H1 (cell line): Measurements from ENCODE around the gene MYO7B. TPM values are rescaled to one million over a fixed set of nuclear protein-coding genes. Genes with fewer than 3 reads are reported as not detected.

ENCODE experiments used
- CTCF ChIA-PET: fragments of 300-600 bp; sonication (Branson Sonifier 250); formaldehyde crosslinking; loops from one replicate; lab custom pipeline; 2021; ENCODE audit not compliant: partially characterized antibody; lab: Charles Lee
- POLR2A ChIA-PET: fragments of 300-600 bp; sonication (Branson Sonifier 250); formaldehyde crosslinking; loops from one replicate; lab custom pipeline; 2021; ENCODE audit warnings: inconsistent platforms; ENCODE audit not compliant: partially characterized antibody; lab: Charles Lee
- DNase-seq, 2 experiments: peaks; one replicate each; pipeline versions ENCODE4 v3.0.0 to v3.0.0-alpha.2; 2010 to 2022; ENCODE audit warnings: low spot score in 2 of 2, low read depth in 1 of 2, mixed read lengths in 1 of 2
- FAIRE-seq: peaks from 2 replicates; lab custom pipeline; 2011; peaks lifted over from hg19 to GRCh38; lab: Jason Lieb, UNC
- H2AFZ ChIP-seq: 2 replicates; pipeline ENCODE4 v1.8.1; 2012; ENCODE audit warnings: low read length, inconsistent platforms
- H2AK5ac ChIP-seq: 2 replicates; pipeline ENCODE4 v1.6.1; 2013; ENCODE audit warnings: low read depth, low read length
- H2BK120ac ChIP-seq: replicated peaks from 2 replicates; pipeline ENCODE3; 2013; ENCODE audit warnings: low read depth, low read length, inconsistent platforms
- H2BK12ac ChIP-seq: 2 replicates; pipeline ENCODE4 v1.6.1; 2013; ENCODE audit warnings: low read depth, low read length
- H2BK15ac ChIP-seq: 2 replicates; pipeline ENCODE4 v1.6.1; 2013; ENCODE audit warnings: low read length
- H2BK20ac ChIP-seq: 2 replicates; pipeline ENCODE4 v1.6.1; 2013; ENCODE audit warnings: low read length
- H2BK5ac ChIP-seq: 2 replicates; pipeline ENCODE4 v1.6.1; 2013; ENCODE audit warnings: low read depth, low read length
- H3K14ac ChIP-seq: 2 replicates; pipeline ENCODE4 v1.6.1; 2013; ENCODE audit warnings: inconsistent platforms; ENCODE audit not compliant: insufficient read length
- H3K18ac ChIP-seq: 2 replicates; pipeline ENCODE4 v1.6.1; 2013; ENCODE audit warnings: low read length; ENCODE audit errors: extremely low read depth
- H3K23ac ChIP-seq: 2 replicates; pipeline ENCODE4 v1.6.1; 2013; ENCODE audit warnings: inconsistent platforms; ENCODE audit not compliant: insufficient read length
- H3K23me2 ChIP-seq: 2 replicates; pipeline ENCODE4 v1.6.1; 2013; ENCODE audit warnings: low read depth, low read length
- H3K27ac ChIP-seq: 2 replicates; pipeline ENCODE4 v1.6.1; 2011; ENCODE audit warnings: low read depth, low read length, inconsistent platforms
- H3K27me3 ChIP-seq, 4 experiments: replicated peaks in 1 of 4; 1 replicate in 1 of 4; 2 replicates in 3 of 4; pipeline versions ENCODE4 v1.6.1 to v1.8.1; 2011 to 2013; ENCODE audit warnings: low read length in 3 of 4, mild to moderate bottlenecking in 3 of 4, inconsistent platforms in 2 of 4, mixed read lengths in 2 of 4, moderate library complexity in 1 of 4; ENCODE audit not compliant: control insufficient read depth in 3 of 4, insufficient read depth in 3 of 4; ENCODE audit errors: extremely low read depth in 1 of 4
- H3K36me3 ChIP-seq, 4 experiments: 2 replicates each; pipeline versions ENCODE4 v1.6.1 to v1.8.1; 2011 to 2013; ENCODE audit warnings: mild to moderate bottlenecking in 4 of 4, low read length in 3 of 4, moderate library complexity in 2 of 4, control low read depth in 1 of 4, inconsistent platforms in 1 of 4; ENCODE audit not compliant: insufficient read depth in 4 of 4, control insufficient read depth in 2 of 4
- H3K4ac ChIP-seq: replicated peaks from 2 replicates; pipeline ENCODE3; 2013; ENCODE audit warnings: low read length, low read depth, mixed read lengths, inconsistent platforms; ENCODE audit not compliant: insufficient read length
- H3K4me1 ChIP-seq, 4 experiments: replicated peaks in 1 of 4; 1 replicate in 1 of 4; 2 replicates in 3 of 4; pipeline versions ENCODE4 v1.6.1 to v1.8.1; 2011 to 2013; ENCODE audit warnings: low read length in 3 of 4, inconsistent platforms in 2 of 4, mixed read lengths in 1 of 4; ENCODE audit not compliant: insufficient read depth in 4 of 4, control insufficient read depth in 3 of 4
- H3K4me2 ChIP-seq, 2 experiments: 2 replicates each; pipeline versions ENCODE4 v1.6.1 to v1.8.1; 2011 to 2013; ENCODE audit warnings: low read depth in 2 of 2, low read length in 2 of 2, control low read depth in 1 of 2, inconsistent platforms in 1 of 2, mild to moderate bottlenecking in 1 of 2; ENCODE audit not compliant: insufficient read depth in 1 of 2
- H3K4me3 ChIP-seq, 4 experiments: fragments of 200-600, 300-600 bp in 1 of 4; sonication (generic), shearing (Covaris generic), sonication (Bioruptor Twin) in 1 of 4; 2 replicates each; pipeline versions ENCODE4 v1.5.1 to v1.8.1; 2011 to 2016; ENCODE audit warnings: low read length in 4 of 4, low read depth in 3 of 4, control low read depth in 2 of 4, inconsistent platforms in 2 of 4, mild to moderate bottlenecking in 2 of 4, mixed read lengths in 1 of 4, moderate library complexity in 1 of 4; ENCODE audit not compliant: insufficient read depth in 2 of 4; ENCODE audit errors: extremely low read depth in 1 of 4
- H3K56ac ChIP-seq: replicated peaks from 2 replicates; pipeline ENCODE3; 2013; ENCODE audit warnings: low read depth, mild to moderate bottlenecking, mixed read lengths, low read length, inconsistent platforms; ENCODE audit not compliant: insufficient read length
- H3K79me1 ChIP-seq: 2 replicates; pipeline ENCODE4 v1.6.1; 2013; ENCODE audit warnings: low read depth, low read length, control low read depth
- H3K79me2 ChIP-seq, 2 experiments: 2 replicates each; pipeline versions ENCODE4 v1.6.1 to v1.8.1; 2012 to 2013; ENCODE audit warnings: low read length in 2 of 2, mild to moderate bottlenecking in 2 of 2, inconsistent platforms in 1 of 2; ENCODE audit not compliant: insufficient read depth in 2 of 2, control insufficient read depth in 1 of 2
- H3K9ac ChIP-seq, 4 experiments: replicated peaks in 1 of 4; 1 replicate in 1 of 4; 2 replicates in 3 of 4; pipeline versions ENCODE4 v1.6.1 to v1.8.1; 2011 to 2013; ENCODE audit warnings: low read depth in 3 of 4, low read length in 3 of 4, control low read depth in 2 of 4, mild to moderate bottlenecking in 2 of 4, moderate library complexity in 2 of 4, inconsistent platforms in 1 of 4; ENCODE audit errors: extremely low read depth in 1 of 4
- H3K9me3 ChIP-seq, 2 experiments: 2 replicates each; pipeline versions ENCODE4 v1.6.1 to v1.8.1; 2012 to 2013; ENCODE audit warnings: mild to moderate bottlenecking in 2 of 2, moderate library complexity in 2 of 2, control low read depth in 1 of 2, inconsistent platforms in 1 of 2, low read depth in 1 of 2, low read length in 1 of 2, mixed read lengths in 1 of 2; ENCODE audit not compliant: insufficient read depth in 2 of 2
- H4K20me1 ChIP-seq, 2 experiments: replicated peaks in 1 of 2; 2 replicates each; pipeline versions ENCODE3 to v1.8.1; 2011 to 2013; ENCODE audit warnings: inconsistent platforms in 2 of 2, low read length in 2 of 2, mild to moderate bottlenecking in 1 of 2; ENCODE audit not compliant: insufficient read depth in 2 of 2, control insufficient read depth in 1 of 2
- H4K5ac ChIP-seq: 2 replicates; pipeline ENCODE4 v1.6.1; 2013; ENCODE audit warnings: low read length, low read depth, mixed read lengths, inconsistent platforms; ENCODE audit not compliant: insufficient read length
- H4K8ac ChIP-seq: 2 replicates; pipeline ENCODE4 v1.8.0; 2013; ENCODE audit warnings: mild to moderate bottlenecking, moderate library complexity, low read length, inconsistent platforms; ENCODE audit not compliant: insufficient read depth; ENCODE audit errors: extremely low read depth
- H4K91ac ChIP-seq: replicated peaks from 2 replicates; pipeline ENCODE3; 2013; ENCODE audit warnings: low read length, mixed read lengths, inconsistent platforms; ENCODE audit not compliant: insufficient read length
- BCL11A ChIP-seq, 2 experiments: IDR thresholded peaks; one replicate each; pipeline ENCODE4 v1.6.1; 2011; ENCODE audit warnings: low read depth in 2 of 2, low read length in 2 of 2, mild to moderate bottlenecking in 2 of 2
- GABPA ChIP-seq: IDR thresholded peaks from 2 replicates; pipeline ENCODE4 v1.6.1; 2011; ENCODE audit warnings: mild to moderate bottlenecking, low read length, moderate library complexity, borderline replicate concordance; ENCODE audit not compliant: insufficient read depth
- GTF2F1 ChIP-seq: IDR thresholded peaks from 2 replicates; pipeline ENCODE4 v1.6.1; 2012; ENCODE audit warnings: low read depth, low read length, improper control_type of control experiment, borderline replicate concordance
- KDM1A ChIP-seq: fragments of 200-600, 300-600 bp; sonication (generic); IDR thresholded peaks from 2 replicates; pipeline ENCODE4 v1.7.1; 2016; ENCODE audit warnings: mild to moderate bottlenecking, low read length, borderline replicate concordance
- KDM5A ChIP-seq: fragments of 200-600 bp; IDR thresholded peaks from 2 replicates; pipeline ENCODE4 v1.7.1; 2012; ENCODE audit warnings: mild to moderate bottlenecking, low read length, inconsistent platforms, mixed read lengths
- MAX ChIP-seq: IDR thresholded peaks from 2 replicates; pipeline ENCODE4 v1.6.1; 2012; ENCODE audit warnings: inconsistent platforms
- PHF8 ChIP-seq: fragments of 200-600 bp; sonication (generic); conservative IDR thresholded peaks from 2 replicates; pipeline ENCODE4 v1.7.1; 2012; ENCODE audit warnings: low read depth, mild to moderate bottlenecking, inconsistent platforms, low read length, moderate library complexity
- POLR2AphosphoS5 ChIP-seq: IDR thresholded peaks from 2 replicates; pipeline ENCODE4 v1.6.1; 2011; ENCODE audit warnings: low read depth, low read length
- RBBP5 ChIP-seq: IDR thresholded peaks from 2 replicates; pipeline ENCODE4 v1.7.1; 2012; ENCODE audit warnings: low read depth, mild to moderate bottlenecking, inconsistent platforms, low read length, moderate library complexity, borderline replicate concordance
- SAP30 ChIP-seq: fragments of 300-600 bp; sonication (generic); IDR thresholded peaks from 2 replicates; pipeline ENCODE4 v1.7.1; 2012; ENCODE audit warnings: low read length, moderate library complexity, mild to moderate bottlenecking, inconsistent platforms; ENCODE audit not compliant: insufficient read depth, insufficient replicate concordance
- SIN3A ChIP-seq, 2 experiments: IDR thresholded peaks in 1 of 2; conservative IDR thresholded peaks in 1 of 2; 2 replicates each; pipeline ENCODE4 v1.6.1; 2011 to 2012; ENCODE audit warnings: low read length in 2 of 2, improper control_type of control experiment in 1 of 2, low read depth in 1 of 2, mild to moderate bottlenecking in 1 of 2
- SUZ12 ChIP-seq: fragments of 200-600 bp; sonication (generic); IDR thresholded peaks from 2 replicates; pipeline ENCODE4 v1.6.1; 2012; ENCODE audit warnings: mild to moderate bottlenecking, inconsistent platforms, low read length, moderate library complexity, mixed read lengths
- TAF7 ChIP-seq: optimal IDR thresholded peaks from 2 replicates; pipeline ENCODE3; 2011; ENCODE audit warnings: low read depth, mild to moderate bottlenecking, inconsistent platforms, low read length, moderate library complexity, borderline replicate concordance
- WGBS, 2 experiments: shearing (Covaris generic) in 1 of 2; methylation state at CpG; one replicate each; pipeline versions ENCODE4 v1.1.6 to v1.1.7; 2013 to 2015; ENCODE audit warnings: low lambda C conversion rate in 2 of 2, mixed read lengths in 2 of 2, inconsistent platforms in 1 of 2, low coverage in 1 of 2, missing lambda C conversion rate in 1 of 2; ENCODE audit not compliant: insufficient replicate concordance in 2 of 2, insufficient coverage in 1 of 2, insufficient read length in 1 of 2; ENCODE audit errors: extremely low coverage in 1 of 2, missing lambda C conversion rate in 1 of 2; 5-methylcytosine and 5-hydroxymethylcytosine counted together
- polyA plus RNA-seq, 7 experiments: library from polyadenylated mRNA; depleted of rRNA in 3 of 7; stranded (reverse) in 5 of 7; unstranded in 2 of 7; fragments of >200 nt in 5 of 7; fragments of 200-250 nt in 2 of 7; gene quantifications; 1 replicate in 5 of 7; 2 replicates in 1 of 7; 4 replicates in 1 of 7; pipeline versions ENCODE4 v1.2.1 to v1.2.3, GENCODE V29; 2011 to 2013; ENCODE audit warnings: missing spikeins in 2 of 7, mixed read lengths in 2 of 7
- total RNA-seq: library from RNA; stranded (reverse); fragmentation: NEBNext Ultra II Directional; extraction: Animal tissue kit (Norgen Biotek cat#: 25700); gene quantifications from 2 replicates; pipeline ENCODE4 v1.2.1, GENCODE V29; 2021

Gene MYO7B
- total and polyA plus RNA-seq, 2 of the 8 experiments (the other 6 are each of a cell fraction or from before 2014, with no cell fraction given), result not detected

- no peak overlapping the region for H3K4me2 ChIP-seq
- H3K4me3 ChIP-seq, result no peak overlapping the region
- no peaks in the 10 kb centered on the region for H3K79me2 ChIP-seq
- H3K56ac ChIP-seq, result no peak overlapping the region
- TF ChIP-seq PHF8 (no peak), GABPA (no peak), RBBP5 (no peak), GTF2F1 (no peak), SAP30 (no peak), KDM1A (no peak), POLR2AphosphoS5 (no peak), SIN3A (conservative IDR thresholded peaks at IDR 0.05 in 1 of 2, IDR thresholded peaks at IDR 0.05 in 1 of 2; ENCODE audit: low read depth in 1 of 2, low read length in 2 of 2) (no peak), KDM5A (no peak), MAX (no peak), SUZ12 (no peak), TAF7 (no peak), BCL11A (IDR thresholded peaks at IDR 0.05; ENCODE audit: low read depth in 2 of 2, low read length in 2 of 2) (no peak)
- no peak overlapping the region for H3K27ac ChIP-seq
- no peak overlapping the region for H2BK5ac ChIP-seq
- no peak overlapping the region for H3K18ac ChIP-seq
- no peak for FAIRE-seq
- H2BK12ac ChIP-seq, result no peak overlapping the region
- H4K8ac ChIP-seq, result no peak overlapping the region
- no peaks in the 10 kb centered on the region for H3K27me3 ChIP-seq
- ChIA-PET CTCF (interaction anchor here (0.5 to 4.0 kb wide), 12 partner anchors 14 to 152 kb away, joined by 3 to 27 read pairs (median 4); no protein-coding TSS in a partner anchor), POLR2A (interaction anchor here (0.6 to 2.0 kb wide), 3 partner anchors 13 to 53 kb away, joined by 3 to 6 read pairs (median 4); partner anchors contain the start of gene IWS1)
- H3K36me3 ChIP-seq, result no peaks in the 10 kb centered on the region
- no peak overlapping the region for H3K14ac ChIP-seq
- H2BK20ac ChIP-seq, result no peak overlapping the region
- H3K9ac ChIP-seq, result no peak overlapping the region
- no peaks in the 10 kb centered on the region for H4K20me1 ChIP-seq
- DNase-seq, result peak in 1 of 2 experiments; percentile 26
- H2BK120ac ChIP-seq, result no peak overlapping the region
- peaks cover 0 to 3% (median 2%) of the 10 kb centered on the region in 4 experiments; a peak in 2 of 7 replicates for H3K4me1 ChIP-seq
- H4K5ac ChIP-seq, result no peak overlapping the region
- no peaks in the 10 kb centered on the region for H3K9me3 ChIP-seq
- H3K23me2 ChIP-seq, result no peaks in the 10 kb centered on the region
- no peak overlapping the region for H3K23ac ChIP-seq
- H3K79me1 ChIP-seq, result no peaks in the 10 kb centered on the region
- H4K91ac ChIP-seq, result no peak overlapping the region
- no peak overlapping the region for H3K4ac ChIP-seq
- WGBS, 2 experiments, result 86% methylated on average over 5 of the region's 5 CpGs; no CpG with 5 or more reads in 1 of the 2 experiments
- no peak overlapping the region for H2AK5ac ChIP-seq
- H2BK15ac ChIP-seq, result no peak overlapping the region
- H2AFZ ChIP-seq, result no peak overlapping the region
Measured at GRCh38 chr2:127567351-127567854, 31.9 kb downstream of the MYO7B start.
